SK-N-MC (cell line): ENCODE data around the gene FOXP1.

Experiments used
- EZH2 ChIP-seq: fragments of 200-600 bp; sonication (generic); IDR thresholded peaks from one replicate; pipeline ENCODE4 v1.6.1; 2017; ENCODE audit warnings: antibody characterized with exemption
- POLR2AphosphoS5 ChIP-seq: IDR thresholded peaks from 2 replicates; pipeline ENCODE4 v1.6.1; 2012; ENCODE audit warnings: mild to moderate bottlenecking, low read depth, low read length, borderline replicate concordance

GRCh38 chr3:70988111-70988510 lies 595.4 kb downstream of the FOXP1 start:
- TF ChIP-seq POLR2AphosphoS5 (no peak), EZH2 (no peak)
